Measurements from ENCODE around the gene ZSWIM6. TPM values are rescaled to one million over a fixed set of nuclear protein-coding genes. Genes with fewer than 3 reads are reported as not detected.

Gene ZSWIM6
- total RNA-seq, 1 experiment from 2014 or later = 3.4 TPM

DNA sequence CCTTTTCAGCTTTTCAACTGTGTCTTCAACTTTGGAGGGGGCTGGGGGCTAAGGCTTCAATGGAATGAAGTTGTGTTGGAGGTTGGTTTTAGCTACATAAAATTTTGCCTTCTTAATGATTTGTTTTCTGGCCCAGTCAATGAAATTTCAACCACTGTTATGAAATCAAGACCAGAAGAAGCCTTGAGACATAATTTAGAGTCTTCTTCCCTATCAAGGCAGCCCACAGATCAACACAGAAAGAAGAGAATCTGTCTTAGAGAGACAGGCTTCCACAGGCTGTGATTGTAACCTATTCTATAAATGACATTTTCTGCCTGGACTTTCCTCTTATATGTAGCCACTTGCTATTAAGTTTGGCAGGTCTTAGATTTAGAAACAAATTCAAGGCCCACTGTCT is 46.5 kb upstream of the ZSWIM6 start:
- Histone ChIP-seq H3K9me3 (ENCODE audit: low read length) (no peaks in the 10 kb centered on the region), H3K27ac (ENCODE audit: low read length) (no peak overlapping the region), H3K9ac (ENCODE audit: low read length) (no peak overlapping the region), H3F3A (ENCODE audit: low read length, unreplicated experiment) (no peaks in the 10 kb centered on the region), H3K4me2 (ENCODE audit: low read length) (no peak overlapping the region), H3K79me2 (ENCODE audit: low read length) (no peaks in the 10 kb centered on the region), H3K4me3 (ENCODE audit: low read length) (no peak overlapping the region), H2AFZ (ENCODE audit: low read length) (no peak overlapping the region), H3K9me2 (replicated peaks; ENCODE audit: low read length) (no peaks in the 10 kb centered on the region), H3K27me3 (ENCODE audit: low read length) (no peaks in the 10 kb centered on the region), H3K4me1 (ENCODE audit: insufficient read depth, low read length) (peaks cover 10% of the 10 kb centered on the region), H3K36me3 (ENCODE audit: low read depth, low read length) (no peaks in the 10 kb centered on the region), H4K20me1 (ENCODE audit: low read length) (no peaks in the 10 kb centered on the region)
- POLR2A ChIA-PET (ENCODE audit: unreplicated experiment) = no interaction called here
- no peak for TF ChIP-seq CTCF (conservative IDR thresholded peaks at IDR 0.05; ENCODE audit: low read depth, low read length)
- no peak for TF ChIP-seq EZH2 (IDR thresholded peaks at IDR 0.05; ENCODE audit: low read length, unreplicated experiment)
- TF ChIP-seq EZH2phosphoT487 (IDR thresholded peaks at IDR 0.05; ENCODE audit: borderline replicate concordance, low read length) = no peak
- ATAC-seq = no peak
- no TSS peak for BruUV-seq (replicated peaks)
- CTCF ChIA-PET = no interaction called here
- intact Hi-C loops (cut with micrococcal nuclease) = loop anchor here (5.0 kb wide), 1 partner anchor 353 kb away; no protein-coding TSS in a partner anchor
- DNase-seq = no peak

- no peaks in the 10 kb centered on the region for H3K79me2 ChIP-seq (ENCODE audit: low read length)
- CTCF ChIA-PET = no interaction called here
- H3K4me1 ChIP-seq (ENCODE audit: insufficient read depth, low read length) = peaks cover 9% of the 10 kb centered on the region; the same call in 1 of the 2 replicates
- H3K9ac ChIP-seq (ENCODE audit: low read length) = no peak overlapping the region
- DNase-seq (no peak), ATAC-seq (no peak)
- no peak overlapping the region for H3K27ac ChIP-seq (ENCODE audit: low read length)
- no peak for TF ChIP-seq EZH2 (IDR thresholded peaks at IDR 0.05; ENCODE audit: low read length, unreplicated experiment)
- no peak for TF ChIP-seq EZH2phosphoT487 (IDR thresholded peaks at IDR 0.05; ENCODE audit: borderline replicate concordance, low read length)
- H3K4me3 ChIP-seq (ENCODE audit: low read length) = no peak overlapping the region
- H4K20me1 ChIP-seq (ENCODE audit: low read length) = no peaks in the 10 kb centered on the region
- H3K27me3 ChIP-seq (ENCODE audit: low read length) = no peaks in the 10 kb centered on the region
- H3K36me3 ChIP-seq (ENCODE audit: low read depth, low read length) = no peaks in the 10 kb centered on the region
- POLR2A ChIA-PET (ENCODE audit: unreplicated experiment) = no interaction called here
- no peaks in the 10 kb centered on the region for H3K9me2 ChIP-seq (replicated peaks; ENCODE audit: low read length)
- no peaks in the 10 kb centered on the region for H3F3A ChIP-seq (ENCODE audit: low read length, unreplicated experiment)
- no TSS peak for BruUV-seq (replicated peaks)
- H2AFZ ChIP-seq (ENCODE audit: low read length) = no peak overlapping the region
- intact Hi-C loops (cut with micrococcal nuclease) = loop anchor here (5.0 kb wide), 1 partner anchor 354 kb away; no protein-coding TSS in a partner anchor
- H3K4me2 ChIP-seq (ENCODE audit: low read length) = no peak overlapping the region
- H3K9me3 ChIP-seq (ENCODE audit: low read length) = no peaks in the 10 kb centered on the region
Measured at GRCh38 chr5:61286446-61287132, 45.5 kb upstream of the ZSWIM6 start.

DNA sequence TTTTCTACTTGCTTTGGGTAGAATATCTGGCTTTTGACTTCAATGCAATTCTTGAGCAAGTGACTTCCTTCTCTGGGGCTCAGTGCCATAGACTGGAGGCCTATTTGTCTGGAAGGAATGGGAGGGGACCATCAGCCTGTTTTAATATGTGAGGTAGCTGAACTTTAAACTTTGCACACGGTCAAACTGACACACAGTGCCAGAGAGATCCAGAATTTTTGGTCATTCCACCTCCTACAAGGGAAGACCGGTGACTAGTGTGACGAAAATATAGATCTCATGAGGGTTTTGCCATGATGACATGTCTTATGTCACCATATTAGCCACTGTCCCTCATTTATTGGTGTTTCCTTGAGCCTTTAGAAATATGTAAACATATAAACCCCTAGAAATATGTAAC is 44.6 kb upstream of the ZSWIM6 start:
- no peaks in the 10 kb centered on the region for H3F3A ChIP-seq (ENCODE audit: low read length, unreplicated experiment)
- no peaks in the 10 kb centered on the region for H3K36me3 ChIP-seq (ENCODE audit: low read depth, low read length)
- H3K4me1 ChIP-seq (ENCODE audit: insufficient read depth, low read length) = peaks cover 9% of the 10 kb centered on the region; the same call in 1 of the 2 replicates
- no peak overlapping the region for H3K4me3 ChIP-seq (ENCODE audit: low read length)
- no peaks in the 10 kb centered on the region for H3K79me2 ChIP-seq (ENCODE audit: low read length)
- no peak overlapping the region for H3K4me2 ChIP-seq (ENCODE audit: low read length)
- H3K9me2 ChIP-seq (replicated peaks; ENCODE audit: low read length) = no peaks in the 10 kb centered on the region
- no peak overlapping the region for H3K27ac ChIP-seq (ENCODE audit: low read length)
- no TSS peak for BruUV-seq (replicated peaks)
- no peak overlapping the region for H3K9ac ChIP-seq (ENCODE audit: low read length)
- no peak overlapping the region for H2AFZ ChIP-seq (ENCODE audit: low read length)
- ChIA-PET POLR2A (ENCODE audit: unreplicated experiment) (no interaction called here), CTCF (no interaction called here)
- DNase-seq (no peak), ATAC-seq (no peak)
- H4K20me1 ChIP-seq (ENCODE audit: low read length) = no peaks in the 10 kb centered on the region
- no peaks in the 10 kb centered on the region for H3K9me3 ChIP-seq (ENCODE audit: low read length)
- no peaks in the 10 kb centered on the region for H3K27me3 ChIP-seq (ENCODE audit: low read length)
- intact Hi-C loops (cut with micrococcal nuclease) = loop anchor here (5.0 kb wide), 1 partner anchor 355 kb away; no protein-coding TSS in a partner anchor
- TF ChIP-seq EZH2phosphoT487 (IDR thresholded peaks at IDR 0.05; ENCODE audit: borderline replicate concordance, low read length) = no peak

All from PC-3 (cell line).